Lower lobe of right lung (tissue), 2 donors: ENCODE measurements around the gene SIAE. TPM values are rescaled to one million over a fixed set of nuclear protein-coding genes. Genes with fewer than 3 reads are reported as not detected.
A peak's percentile ranks its signal among the peaks of the same experiment; 100 is the strongest.

Experiments
- ATAC-seq, 2 donors: fragments of 200-7000 bp; cut with Tn5 transposase; one replicate each; pipeline ENCODE4 v1.9.1; 2020 to 2022; ENCODE audit warnings: mild to moderate bottlenecking in 2 of 2, moderate library complexity in 2 of 2
- DNase-seq: peaks from one replicate; pipeline ENCODE4 v3.0.0-alpha.2; 2020
- H3K27ac ChIP-seq: fragments of 200-600 bp; one replicate; pipeline ENCODE4 v1.8.0; 2022
- H3K27me3 ChIP-seq: fragments of 200-600 bp; one replicate; pipeline ENCODE4 v1.8.0; 2022; ENCODE audit warnings: low read depth
- H3K36me3 ChIP-seq: fragments of 200-600 bp; one replicate; pipeline ENCODE4 v1.8.0; 2022; ENCODE audit warnings: mild to moderate bottlenecking
- H3K4me1 ChIP-seq: fragments of 200-600 bp; one replicate; pipeline ENCODE4 v1.8.0; 2022
- H3K4me3 ChIP-seq: fragments of 200-600 bp; one replicate; pipeline ENCODE4 v1.8.0; 2022; ENCODE audit warnings: mild to moderate bottlenecking
- H3K9me3 ChIP-seq: fragments of 200-600 bp; one replicate; pipeline ENCODE4 v1.8.0; 2022
- intact Hi-C: fragments of 100-400 bp; cut with DNase I; formaldehyde crosslinking; loops from one replicate; pipeline ENCODE4 v1.11.0; 2022
- total RNA-seq: library from RNA; stranded (reverse); fragmentation: NEBNext Ultra II Directional; extraction: Animal tissue kit (Norgen Biotek cat#: 25700); gene quantifications from one replicate; pipeline ENCODE4 v1.2.1, GENCODE V29; 2021
- TF ChIP-seq, protein P1 (sequence below): fragments of 200-600 bp; IDR thresholded peaks from one replicate; pipeline ENCODE4 v1.8.0; 2022; ENCODE audit warnings: antibody characterized with exemption, mild to moderate bottlenecking
- donor health status: DM: no; HTN: yes; CAD: no; lungs with severe emphysema.

SIAE gene
- total RNA-seq, 1 donor from 2014 or later, result 41.4 TPM

DNA sequence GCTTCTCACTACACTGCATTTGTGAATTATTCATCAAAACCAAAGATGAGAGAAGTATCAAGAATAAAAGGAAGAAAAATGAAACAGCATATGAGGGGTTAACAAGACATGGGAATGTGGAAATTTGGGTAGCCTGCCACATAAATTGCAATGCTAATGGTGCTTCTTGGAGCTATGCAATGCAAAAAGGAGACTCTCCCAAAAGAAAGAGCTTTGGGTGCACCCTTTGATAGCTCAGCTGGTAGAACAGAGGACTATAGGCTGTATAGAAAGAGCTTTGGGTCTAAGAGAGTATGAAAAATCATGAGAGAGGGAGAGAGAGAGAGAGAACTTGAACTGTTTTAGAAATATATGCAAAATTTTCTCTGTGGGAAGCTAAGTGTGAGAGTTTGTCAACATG, 26.5 kb upstream of the SIAE start:
- Histone ChIP-seq H3K9me3 (no peaks in the 10 kb centered on the region), H3K36me3 (no peaks in the 10 kb centered on the region), H3K4me3 (no peak overlapping the region), H3K27ac (no peak overlapping the region), H3K27me3 (no peaks in the 10 kb centered on the region), H3K4me1 (no peaks in the 10 kb centered on the region)
- DNase-seq, result no peak
- TF ChIP-seq, protein P1, sequence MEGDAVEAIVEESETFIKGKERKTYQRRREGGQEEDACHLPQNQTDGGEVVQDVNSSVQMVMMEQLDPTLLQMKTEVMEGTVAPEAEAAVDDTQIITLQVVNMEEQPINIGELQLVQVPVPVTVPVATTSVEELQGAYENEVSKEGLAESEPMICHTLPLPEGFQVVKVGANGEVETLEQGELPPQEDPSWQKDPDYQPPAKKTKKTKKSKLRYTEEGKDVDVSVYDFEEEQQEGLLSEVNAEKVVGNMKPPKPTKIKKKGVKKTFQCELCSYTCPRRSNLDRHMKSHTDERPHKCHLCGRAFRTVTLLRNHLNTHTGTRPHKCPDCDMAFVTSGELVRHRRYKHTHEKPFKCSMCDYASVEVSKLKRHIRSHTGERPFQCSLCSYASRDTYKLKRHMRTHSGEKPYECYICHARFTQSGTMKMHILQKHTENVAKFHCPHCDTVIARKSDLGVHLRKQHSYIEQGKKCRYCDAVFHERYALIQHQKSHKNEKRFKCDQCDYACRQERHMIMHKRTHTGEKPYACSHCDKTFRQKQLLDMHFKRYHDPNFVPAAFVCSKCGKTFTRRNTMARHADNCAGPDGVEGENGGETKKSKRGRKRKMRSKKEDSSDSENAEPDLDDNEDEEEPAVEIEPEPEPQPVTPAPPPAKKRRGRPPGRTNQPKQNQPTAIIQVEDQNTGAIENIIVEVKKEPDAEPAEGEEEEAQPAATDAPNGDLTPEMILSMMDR, result no peak
- no peak for ATAC-seq
- intact Hi-C loops, result no loop called here

DNA sequence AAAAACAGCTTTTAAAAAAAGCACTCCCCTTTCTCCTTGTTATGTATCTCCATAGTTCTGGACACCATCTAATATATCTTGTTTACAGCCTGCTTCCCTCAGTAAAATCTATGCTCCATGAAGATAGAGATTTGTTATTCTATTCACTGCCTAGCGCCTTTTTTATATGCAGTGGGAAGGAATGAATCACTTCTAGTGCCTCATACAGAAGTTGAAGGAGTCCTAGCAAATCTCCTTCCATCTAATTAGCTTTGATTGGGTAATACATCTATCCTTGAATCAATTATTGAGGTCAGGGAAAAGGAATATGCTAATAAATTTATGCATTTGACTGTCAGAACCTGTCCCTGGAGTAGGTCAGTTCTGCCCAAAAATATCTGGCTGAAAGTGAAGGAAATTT, 26.0 kb upstream of the SIAE start:
- H3K4me3 ChIP-seq, result no peak overlapping the region

DNA sequence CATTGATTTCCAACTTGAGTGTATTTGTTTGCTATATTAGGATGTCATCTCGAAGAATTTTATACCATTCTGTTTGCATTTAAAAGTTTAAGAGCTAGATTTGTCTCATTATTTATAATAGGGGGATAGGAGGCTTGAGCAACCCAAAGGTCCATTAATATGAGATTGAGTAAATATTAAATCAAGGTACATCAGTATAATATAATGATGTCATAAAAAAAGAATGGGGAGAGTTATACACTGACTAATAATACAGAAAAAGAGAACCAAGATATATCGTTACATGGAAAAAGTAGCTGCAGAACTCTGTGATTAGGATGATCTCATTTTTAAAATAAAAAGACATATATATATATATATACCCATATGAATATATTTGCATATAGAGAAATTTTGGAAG, 19.6 kb upstream of the SIAE start:
- TF ChIP-seq, protein P1, result no peak
- Histone ChIP-seq H3K4me1 (no peaks in the 10 kb centered on the region), H3K4me3 (no peak overlapping the region), H3K9me3 (no peaks in the 10 kb centered on the region), H3K27ac (no peak overlapping the region), H3K36me3 (no peaks in the 10 kb centered on the region), H3K27me3 (no peaks in the 10 kb centered on the region)
- DNase-seq (no peak), ATAC-seq (no peak)
- intact Hi-C loops, result no loop called here

More for the DNA sequence above, 26.0 kb upstream of the SIAE start:
- TF ChIP-seq, protein P1, result no peak
- intact Hi-C loops, result no loop called here
- DNase-seq (no peak), ATAC-seq (no peak)
- H3K9me3 ChIP-seq, result no peaks in the 10 kb centered on the region
- H3K36me3 ChIP-seq, result no peaks in the 10 kb centered on the region
- H3K4me1 ChIP-seq, result no peaks in the 10 kb centered on the region
- H3K27me3 ChIP-seq, result no peaks in the 10 kb centered on the region
- no peak overlapping the region for H3K27ac ChIP-seq

DNA sequence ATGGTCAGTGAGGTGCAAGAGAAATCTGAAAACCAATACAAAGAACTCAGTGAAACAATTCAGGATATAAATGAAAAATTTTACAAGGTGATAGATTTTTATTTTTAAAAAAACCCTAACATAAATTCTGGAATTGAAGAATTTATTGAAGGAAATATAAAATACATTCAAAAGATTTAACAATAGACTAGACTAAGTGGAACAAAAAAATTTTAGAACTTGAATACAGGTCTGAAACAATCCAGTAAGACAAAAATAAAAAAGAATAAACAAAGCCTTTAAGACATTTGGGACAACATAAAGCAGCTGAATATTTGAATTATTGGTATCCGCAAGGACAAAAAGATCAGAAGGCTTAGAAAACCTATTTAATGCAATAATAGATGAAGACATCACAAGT, 8.9 kb upstream of the SIAE start:
- Histone ChIP-seq H3K27ac (no peak overlapping the region), H3K27me3 (no peaks in the 10 kb centered on the region), H3K9me3 (peaks cover 17% of the 10 kb centered on the region), H3K4me3 (no peak overlapping the region), H3K36me3 (no peaks in the 10 kb centered on the region), H3K4me1 (no peaks in the 10 kb centered on the region)
- TF ChIP-seq, protein P1, result no peak
- intact Hi-C loops, result no loop called here
- ATAC-seq (no peak), DNase-seq (no peak)

DNA sequence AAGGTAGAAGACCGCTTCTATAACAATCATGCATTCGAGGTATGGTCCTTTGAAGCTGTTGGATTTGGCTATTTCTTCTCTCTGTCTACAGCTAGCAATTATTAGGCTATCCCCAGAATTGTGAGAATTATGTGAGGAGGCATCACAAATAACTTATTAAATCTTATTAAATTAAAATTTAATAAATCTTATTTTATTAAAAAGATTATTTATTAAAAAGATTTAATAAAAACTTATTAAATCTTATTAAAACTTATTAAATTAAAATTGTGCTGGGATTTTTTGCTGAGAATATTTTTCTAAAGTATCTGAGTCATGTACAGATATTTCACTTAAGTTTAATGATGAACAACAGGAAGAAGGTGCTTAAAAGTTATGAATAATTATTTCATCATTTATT, 7.9 kb upstream of the SIAE start:
- TF ChIP-seq, protein P1, result no peak
- peaks cover 8% of the 10 kb centered on the region for H3K4me1 ChIP-seq
- no peaks in the 10 kb centered on the region for H3K36me3 ChIP-seq
- H3K4me3 ChIP-seq, result no peak overlapping the region
- intact Hi-C loops, result no loop called here
- DNase-seq (no peak), ATAC-seq (no peak)
- H3K9me3 ChIP-seq, result peaks cover 17% of the 10 kb centered on the region
- H3K27me3 ChIP-seq, result no peaks in the 10 kb centered on the region
- no peak overlapping the region for H3K27ac ChIP-seq

DNA sequence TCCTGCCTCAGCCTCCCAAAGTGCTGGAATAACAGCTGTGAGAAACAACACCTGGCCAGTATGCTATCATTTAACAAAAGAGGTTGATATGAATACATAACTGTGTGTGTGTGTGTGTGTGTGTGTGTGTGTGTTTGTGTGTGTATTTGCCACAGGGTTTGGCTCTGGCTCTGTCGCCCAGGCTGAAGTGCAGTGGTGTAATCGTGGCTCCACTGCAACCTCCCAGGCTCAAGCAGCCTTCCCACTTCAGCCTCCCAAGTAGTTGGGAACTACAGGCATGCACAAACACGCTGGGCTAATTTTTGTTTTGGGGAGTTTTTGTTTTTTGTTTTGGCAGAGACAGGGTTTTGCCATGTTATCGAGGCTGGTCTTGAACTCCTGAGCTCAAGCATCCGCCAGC, 4.9 kb upstream of the SIAE start:
- Histone ChIP-seq H3K27ac (no peak overlapping the region), H3K36me3 (no peaks in the 10 kb centered on the region), H3K4me1 (peaks cover 32% of the 10 kb centered on the region), H3K27me3 (no peaks in the 10 kb centered on the region), H3K4me3 (no peak overlapping the region), H3K9me3 (peaks cover 14% of the 10 kb centered on the region)
- peak; percentile 61 for DNase-seq
- intact Hi-C loops, result loop anchor here (10.0 kb wide), 1 partner anchor 66 kb away; no protein-coding TSS in a partner anchor
- ATAC-seq, result no peak
- TF ChIP-seq, protein P1, result no peak
